Uterus (tissue), 4 donors: ENCODE data around the gene GIPC2. TPM values are rescaled to one million over a fixed set of nuclear protein-coding genes. Genes with fewer than 3 reads are reported as not detected.
A peak's percentile ranks its signal among the peaks of the same experiment; 100 is the strongest.
"Not testable (repeated sequence)": the region's sequence is repeated elsewhere in the genome, so short reads cannot be mapped to it uniquely, and the experiment has no call there.

Experiments used
- DNase-seq, 2 donors: peaks; one replicate each; pipeline ENCODE4 v3.0.0-alpha.2; 2019 to 2020
- H3K27ac ChIP-seq, 2 donors: fragments of 200-600 bp; sonication (generic); 1 replicate in 1 of 2; 2 replicates in 1 of 2; pipeline ENCODE4 v1.5.1; 2016 to 2018
- H3K27me3 ChIP-seq, 2 donors: fragments of 200-600 bp; sonication (generic); one replicate each; pipeline ENCODE4 v1.5.1; 2018 to 2019; ENCODE audit warnings: control low read depth in 1 of 2
- H3K36me3 ChIP-seq, 2 donors: fragments of 200-600 bp; sonication (generic); one replicate each; pipeline ENCODE4 v1.5.1; 2019; ENCODE audit warnings: control low read depth in 1 of 2
- H3K4me1 ChIP-seq, 2 donors: fragments of 200-600 bp; sonication (generic); one replicate each; pipeline ENCODE4 v1.5.1; 2018 to 2019; ENCODE audit warnings: control low read depth in 1 of 2
- H3K4me3 ChIP-seq, 2 donors: fragments of 200-600 bp; sonication (generic); 1 replicate in 1 of 2; 2 replicates in 1 of 2; pipeline ENCODE4 v1.5.1; 2018 to 2019; ENCODE audit warnings: mild to moderate bottlenecking in 1 of 2
- H3K9me3 ChIP-seq, 2 donors: fragments of 200-600 bp; sonication (generic); one replicate each; pipeline ENCODE4 v1.5.1; 2019; ENCODE audit warnings: control low read depth in 1 of 2
- CTCF ChIP-seq, 4 experiments: fragments of 200-600 bp in 2 of 4; fragments of 450-650 bp in 2 of 4; sonication (generic) in 2 of 4; IDR thresholded peaks; one replicate each; pipeline ENCODE4 v1.5.1; 2016 to 2019; ENCODE audit warnings: antibody characterized with exemption in 4 of 4, mild to moderate bottlenecking in 2 of 4, moderate library complexity in 1 of 4
- POLR2A ChIP-seq, 2 donors: fragments of 450-650 bp; IDR thresholded peaks; one replicate each; pipeline ENCODE4 v1.6.1; 2016; ENCODE audit warnings: antibody characterized with exemption in 2 of 2, mild to moderate bottlenecking in 1 of 2, moderate library complexity in 1 of 2
- intact Hi-C: fragments of 100-400 bp; cut with DNase I; formaldehyde crosslinking; loops from one replicate; pipeline ENCODE4 v1.15.1; 2023; ENCODE audit warnings: low total_unique reads
- total RNA-seq, 4 donors: library from RNA; depleted of rRNA in 3 of 4; stranded (reverse); fragments of >200 nt in 3 of 4; gene quantifications; one replicate each; pipeline versions ENCODE4 v1.1.0 to v1.2.4, GENCODE V29; 2014 to 2023
- donor health status: DM: yes; HTN: yes; CAD: no.

Gene GIPC2
- total RNA-seq, 4 donors from 2014 or later = 3.6 to 8.2 (median 5.8) TPM

DNA sequence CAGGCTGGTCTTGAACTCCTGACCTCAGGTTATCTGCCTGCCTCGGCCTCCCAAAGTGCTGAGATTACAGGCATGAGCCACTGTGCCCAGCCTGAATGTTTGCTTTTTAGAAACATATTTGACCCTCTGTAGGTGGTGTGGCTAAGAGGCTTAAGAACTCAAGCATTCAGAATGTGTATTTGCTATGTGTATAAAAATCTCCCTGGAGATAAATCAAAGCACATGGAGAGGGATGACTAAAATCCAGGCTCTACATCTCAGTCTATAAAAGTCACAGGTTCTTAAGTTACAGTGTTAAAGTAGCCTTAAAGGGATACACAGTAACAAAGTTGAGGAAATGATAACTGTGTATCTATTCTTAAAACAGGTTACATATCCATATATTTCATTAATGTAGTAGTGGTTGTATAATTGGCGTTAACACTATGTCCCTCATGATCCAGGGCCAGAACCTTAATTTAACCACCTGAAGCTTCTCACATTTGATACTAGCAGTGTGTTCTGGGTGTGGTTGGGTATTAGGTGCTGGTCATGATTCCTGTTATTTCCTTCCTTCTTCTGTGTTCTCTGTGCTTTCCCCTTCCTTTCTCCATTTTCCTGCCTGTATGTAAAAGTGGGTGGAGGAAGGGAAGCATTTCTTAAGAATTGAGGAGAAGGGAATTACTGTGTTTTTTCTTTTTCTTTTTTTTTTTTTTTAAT, 16.2 kb downstream of the GIPC2 start:
- no peak for TF ChIP-seq POLR2A (IDR thresholded peaks at IDR 0.05)
- no peak for TF ChIP-seq CTCF (IDR thresholded peaks at IDR 0.05)
- no peak for DNase-seq
- H3K9me3 ChIP-seq = no peaks in the 10 kb centered on the region
- H3K4me1 ChIP-seq = no peaks in the 10 kb centered on the region
- H3K27me3 ChIP-seq = no peaks in the 10 kb centered on the region
- no peak overlapping the region for H3K27ac ChIP-seq
- H3K36me3 ChIP-seq = no peaks in the 10 kb centered on the region
- intact Hi-C loops = no loop called here
- H3K4me3 ChIP-seq = no peak overlapping the region

GRCh38 chr1:78064886-78065285, 19.1 kb downstream of the GIPC2 start:
- H3K27me3 ChIP-seq, intact Hi-C loops, H3K4me1 ChIP-seq, H3K9me3 ChIP-seq, DNase-seq, H3K4me3 ChIP-seq, H3K36me3 ChIP-seq, H3K27ac ChIP-seq: not testable (repeated sequence)

GRCh38 chr1:78068681-78069283, 23.0 kb downstream of the GIPC2 start:
- TF ChIP-seq CTCF (IDR thresholded peaks at IDR 0.05) (no peak), POLR2A (IDR thresholded peaks at IDR 0.05) (no peak)
- H3K27ac ChIP-seq = no peak overlapping the region

DNA sequence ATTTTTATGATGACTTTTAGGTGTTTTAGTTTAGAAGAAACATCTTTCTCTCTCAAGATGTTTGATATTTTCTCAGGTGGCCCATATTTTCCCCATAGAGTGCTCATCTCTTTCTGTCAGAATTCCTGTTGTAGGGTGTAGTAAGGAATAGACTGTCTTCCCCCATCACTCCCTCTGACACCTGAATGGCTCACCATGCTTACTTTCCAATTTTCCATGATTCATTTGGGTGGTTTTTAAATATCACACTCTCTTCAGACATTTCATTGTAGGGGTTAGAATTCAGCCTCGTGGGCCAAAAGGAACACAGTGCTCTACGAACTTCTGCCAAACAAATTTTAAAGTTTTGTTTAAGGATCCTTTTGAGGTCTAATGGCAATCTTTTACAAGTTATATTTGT, 24.0 kb downstream of the GIPC2 start:
- intact Hi-C loops = no loop called here

More at GRCh38 chr1:78068681-78069283, 23.0 kb downstream of the GIPC2 start:
- H3K4me1 ChIP-seq = no peaks in the 10 kb centered on the region
- no peak for DNase-seq
- intact Hi-C loops = no loop called here
- no peak overlapping the region for H3K4me3 ChIP-seq
- H3K27me3 ChIP-seq = no peaks in the 10 kb centered on the region
- no peaks in the 10 kb centered on the region for H3K36me3 ChIP-seq
- H3K9me3 ChIP-seq = no peaks in the 10 kb centered on the region

DNA sequence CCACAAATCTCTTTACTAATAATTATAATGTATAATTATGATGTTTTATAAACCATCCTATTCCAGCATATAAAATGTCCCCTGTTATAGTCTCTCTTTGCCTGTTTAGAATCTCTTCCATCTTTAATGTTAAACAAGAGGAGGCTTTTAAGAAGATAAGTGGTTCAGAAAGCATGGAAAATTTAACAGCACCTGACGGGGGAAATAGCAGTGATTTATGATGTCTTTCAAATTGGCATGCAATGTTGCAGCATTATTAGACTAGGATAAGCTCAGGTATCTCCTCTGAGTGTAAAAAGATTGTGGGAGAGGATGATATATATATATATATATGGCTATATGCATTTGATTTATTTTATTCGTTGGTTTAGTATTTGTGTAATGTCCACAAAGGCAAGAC, 24.4 kb downstream of the GIPC2 start:
- H3K27me3 ChIP-seq = no peaks in the 10 kb centered on the region
- TF ChIP-seq CTCF (IDR thresholded peaks at IDR 0.05) (no peak), POLR2A (IDR thresholded peaks at IDR 0.05) (no peak)
- DNase-seq = no peak
- no peaks in the 10 kb centered on the region for H3K4me1 ChIP-seq
- intact Hi-C loops = no loop called here
- H3K4me3 ChIP-seq = no peak overlapping the region
- no peaks in the 10 kb centered on the region for H3K36me3 ChIP-seq
- peak overlapping the region in 1 of 2 donors; percentile 53 for H3K27ac ChIP-seq
- H3K9me3 ChIP-seq = no peaks in the 10 kb centered on the region

More for the DNA sequence above, 24.0 kb downstream of the GIPC2 start:
- TF ChIP-seq POLR2A (IDR thresholded peaks at IDR 0.05) (no peak), CTCF (IDR thresholded peaks at IDR 0.05) (no peak)
- no peak for DNase-seq
- peak overlapping the region in 1 of 2 donors; percentile 53 for H3K27ac ChIP-seq
- H3K4me3 ChIP-seq = no peak overlapping the region
- no peaks in the 10 kb centered on the region for H3K4me1 ChIP-seq
- H3K27me3 ChIP-seq = no peaks in the 10 kb centered on the region
- no peaks in the 10 kb centered on the region for H3K36me3 ChIP-seq
- H3K9me3 ChIP-seq = no peaks in the 10 kb centered on the region
